OCI-LY1 (cell line): ENCODE data around the gene EDDM3A.

ENCODE experiments used
- H2AFZ ChIP-seq: fragments of 200-600 bp; sonication (generic), shearing (Covaris generic); 2 replicates; pipeline ENCODE4 v1.6.0; 2014; ENCODE audit warnings: antibody characterized with exemption, mild to moderate bottlenecking, low read length
- H3F3A ChIP-seq: fragments of 200-600 bp; sonication (generic), shearing (Covaris generic); 2 replicates; pipeline ENCODE4 v1.6.0; 2014; ENCODE audit warnings: mild to moderate bottlenecking, antibody characterized with exemption, low read length, moderate library complexity; ENCODE audit not compliant: insufficient read depth
- H3K27ac ChIP-seq: fragments of 200-600 bp; sonication (generic); 2 replicates; pipeline ENCODE4 v1.5.1; 2014; ENCODE audit warnings: low read length, mixed run types, mild to moderate bottlenecking, low read depth; ENCODE audit not compliant: poor library complexity, severe bottlenecking
- H3K27me3 ChIP-seq: fragments of 200-600 bp; sonication (generic); 2 replicates; pipeline ENCODE4 v1.6.0; 2014; ENCODE audit warnings: antibody characterized with exemption, mild to moderate bottlenecking, low read length, moderate library complexity; ENCODE audit not compliant: insufficient read depth
- H3K36me3 ChIP-seq: fragments of 200-600 bp; sonication (generic); 2 replicates; pipeline ENCODE4 v1.6.1; 2014; ENCODE audit warnings: mild to moderate bottlenecking, antibody characterized with exemption, low read length, moderate library complexity, mixed read lengths; ENCODE audit not compliant: insufficient read depth
- H3K4me1 ChIP-seq: fragments of 200-600 bp; sonication (generic); 2 replicates; pipeline ENCODE4 v1.5.1; 2014; ENCODE audit warnings: mild to moderate bottlenecking, low read length, moderate library complexity; ENCODE audit not compliant: insufficient read depth, severe bottlenecking
- H3K4me2 ChIP-seq: fragments of 200-600 bp; sonication (generic), shearing (Covaris generic); 2 replicates; pipeline ENCODE4 v1.6.1; 2014; ENCODE audit warnings: low read length
- H3K4me3 ChIP-seq: fragments of 200-600 bp; sonication (generic); 2 replicates; pipeline ENCODE4 v1.5.1; 2014; ENCODE audit warnings: low read length, low read depth, mild to moderate bottlenecking, mixed read lengths; ENCODE audit not compliant: poor library complexity, severe bottlenecking
- H3K79me2 ChIP-seq: fragments of 200-600 bp; shearing (Covaris generic); 2 replicates; pipeline ENCODE4 v1.6.1; 2016; ENCODE audit warnings: mixed run types, low read length, mixed read lengths; ENCODE audit not compliant: insufficient read depth
- H3K9ac ChIP-seq: fragments of 200-600 bp; sonication (generic), shearing (Covaris generic); 2 replicates; pipeline ENCODE4 v1.6.1; 2014; ENCODE audit warnings: mild to moderate bottlenecking, low read length, mixed read lengths
- H3K9me2 ChIP-seq: fragments of 200-600 bp; sonication (generic), shearing (Covaris generic); 2 replicates; pipeline ENCODE4 v1.6.1; 2014; ENCODE audit warnings: low read depth, mild to moderate bottlenecking, low read length, mixed read lengths
- H3K9me3 ChIP-seq: fragments of 200-600 bp; shearing (Covaris generic); 2 replicates; pipeline ENCODE4 v1.6.1; 2014; ENCODE audit warnings: low read length, mixed read lengths
- H4K20me1 ChIP-seq: fragments of 200-600 bp; sonication (generic), shearing (Covaris generic); 2 replicates; pipeline ENCODE4 v1.6.0; 2016; ENCODE audit warnings: mild to moderate bottlenecking, low read length; ENCODE audit not compliant: insufficient read depth
- CTCF ChIP-seq: fragments of 200-600 bp; sonication (generic), shearing (Covaris generic); IDR thresholded peaks from 2 replicates; pipeline ENCODE4 v1.5.1; 2017; ENCODE audit warnings: mild to moderate bottlenecking, antibody characterized with exemption, low read length, moderate library complexity, mixed read lengths
- EZH2 ChIP-seq: fragments of 200-600 bp; sonication (generic), shearing (Covaris generic); IDR thresholded peaks from 2 replicates; pipeline ENCODE4 v1.8.0; 2017; ENCODE audit warnings: borderline replicate concordance, mixed run types, mild to moderate bottlenecking, antibody characterized with exemption, low read length, moderate library complexity, mixed read lengths

The EDDM3A gene

GRCh38 chr14:20787025-20787424, 41.3 kb downstream of the EDDM3A start:
- H3K9me2 ChIP-seq: no peaks in the 10 kb centered on the region
- H3K9me3 ChIP-seq: no peaks in the 10 kb centered on the region
- H3K4me2 ChIP-seq: no peak overlapping the region
- H3K27me3 ChIP-seq: no peaks in the 10 kb centered on the region
- no peaks in the 10 kb centered on the region for H3F3A ChIP-seq
- no peaks in the 10 kb centered on the region for H4K20me1 ChIP-seq
- H3K27ac ChIP-seq: no peak overlapping the region
- no peak overlapping the region for H3K4me3 ChIP-seq
- H3K79me2 ChIP-seq: no peaks in the 10 kb centered on the region
- no peak for TF ChIP-seq EZH2
- no peak for TF ChIP-seq CTCF
- no peak overlapping the region for H3K9ac ChIP-seq
- H3K36me3 ChIP-seq: no peaks in the 10 kb centered on the region
- no peaks in the 10 kb centered on the region for H3K4me1 ChIP-seq
- no peak overlapping the region for H2AFZ ChIP-seq

DNA sequence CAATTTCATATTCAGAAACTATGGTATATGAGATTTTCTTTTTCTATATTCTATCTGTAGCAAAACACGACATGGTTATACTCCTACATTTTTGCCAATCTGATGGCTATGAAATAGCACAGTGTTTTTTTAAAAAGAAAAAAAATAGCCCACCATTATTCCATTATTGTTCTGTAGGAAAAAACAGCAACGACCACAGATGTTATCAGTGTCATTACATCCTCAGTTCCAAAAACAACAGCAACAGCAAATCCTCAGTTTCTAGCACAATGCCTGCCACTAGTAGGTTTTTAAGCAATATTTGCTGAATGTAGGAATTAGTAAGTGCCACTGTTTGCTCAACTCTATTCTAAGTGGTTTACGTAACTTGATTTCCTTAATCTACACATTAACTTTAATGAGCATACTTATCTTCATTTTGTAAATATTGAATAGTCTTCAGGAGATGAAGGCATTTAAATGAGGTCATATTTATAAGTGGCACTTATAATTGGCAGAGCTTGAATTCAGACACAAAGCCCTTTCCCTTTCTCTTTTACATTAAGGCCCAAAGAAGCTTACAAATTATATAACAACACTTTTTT, 43.6 kb downstream of the EDDM3A start:
- H3K27ac ChIP-seq: no peak overlapping the region
- H3K27me3 ChIP-seq: no peaks in the 10 kb centered on the region
- H3K9ac ChIP-seq: no peak overlapping the region
- H3K9me2 ChIP-seq: no peaks in the 10 kb centered on the region
- TF ChIP-seq EZH2: no peak
- no peak for TF ChIP-seq CTCF
- H4K20me1 ChIP-seq: no peaks in the 10 kb centered on the region
- no peaks in the 10 kb centered on the region for H3F3A ChIP-seq
- no peak overlapping the region for H3K4me2 ChIP-seq
- H3K4me1 ChIP-seq: no peaks in the 10 kb centered on the region
- H2AFZ ChIP-seq: no peak overlapping the region
- no peak overlapping the region for H3K4me3 ChIP-seq
- H3K36me3 ChIP-seq: no peaks in the 10 kb centered on the region
- H3K9me3 ChIP-seq: no peaks in the 10 kb centered on the region
- H3K79me2 ChIP-seq: no peaks in the 10 kb centered on the region

GRCh38 chr14:20790464-20791116, 44.9 kb downstream of the EDDM3A start:
- no peak overlapping the region for H3K9ac ChIP-seq
- H3K9me2 ChIP-seq: no peaks in the 10 kb centered on the region
- no peak overlapping the region for H3K4me2 ChIP-seq
- H3K27ac ChIP-seq: no peak overlapping the region
- H3F3A ChIP-seq: no peaks in the 10 kb centered on the region
- no peak overlapping the region for H2AFZ ChIP-seq
- no peaks in the 10 kb centered on the region for H3K4me1 ChIP-seq
- no peak for TF ChIP-seq CTCF
- no peak for TF ChIP-seq EZH2
- no peaks in the 10 kb centered on the region for H3K27me3 ChIP-seq
- no peak overlapping the region for H3K4me3 ChIP-seq
- no peaks in the 10 kb centered on the region for H3K36me3 ChIP-seq
- H3K79me2 ChIP-seq: no peaks in the 10 kb centered on the region
- no peaks in the 10 kb centered on the region for H4K20me1 ChIP-seq
- H3K9me3 ChIP-seq: no peaks in the 10 kb centered on the region
